Ovary (tissue), 3 donors: Measurements from ENCODE around the gene KIF4A.

Experiments used
- EP300 ChIP-seq: sonication (generic); formaldehyde crosslinking; IDR thresholded peaks from one replicate; pipeline ENCODE4 v1.6.1; 2017; ENCODE audit warnings: antibody characterized with exemption
- POLR2A ChIP-seq: fragments of 450-650 bp; IDR thresholded peaks from one replicate; pipeline ENCODE4 v1.6.1; 2017; ENCODE audit warnings: antibody characterized with exemption, mild to moderate bottlenecking, moderate library complexity
- TF ChIP-seq, protein P1 (sequence below), 3 donors: fragments of 450-650 bp in 2 of 3; fragments of 200-600 bp in 1 of 3; IDR thresholded peaks; one replicate each; pipeline versions ENCODE4 v1.5.1 to v1.8.0; 2016 to 2022; ENCODE audit warnings: antibody characterized with exemption in 3 of 3, mild to moderate bottlenecking in 1 of 3
- donor health status: DM: no; HTN: no; CAD: no.

GRCh38 chrX:70280573-70280972 is 9.3 kb upstream of the KIF4A start:
- TF ChIP-seq POLR2A (no peak), EP300 (no peak)
- TF ChIP-seq, protein P1, sequence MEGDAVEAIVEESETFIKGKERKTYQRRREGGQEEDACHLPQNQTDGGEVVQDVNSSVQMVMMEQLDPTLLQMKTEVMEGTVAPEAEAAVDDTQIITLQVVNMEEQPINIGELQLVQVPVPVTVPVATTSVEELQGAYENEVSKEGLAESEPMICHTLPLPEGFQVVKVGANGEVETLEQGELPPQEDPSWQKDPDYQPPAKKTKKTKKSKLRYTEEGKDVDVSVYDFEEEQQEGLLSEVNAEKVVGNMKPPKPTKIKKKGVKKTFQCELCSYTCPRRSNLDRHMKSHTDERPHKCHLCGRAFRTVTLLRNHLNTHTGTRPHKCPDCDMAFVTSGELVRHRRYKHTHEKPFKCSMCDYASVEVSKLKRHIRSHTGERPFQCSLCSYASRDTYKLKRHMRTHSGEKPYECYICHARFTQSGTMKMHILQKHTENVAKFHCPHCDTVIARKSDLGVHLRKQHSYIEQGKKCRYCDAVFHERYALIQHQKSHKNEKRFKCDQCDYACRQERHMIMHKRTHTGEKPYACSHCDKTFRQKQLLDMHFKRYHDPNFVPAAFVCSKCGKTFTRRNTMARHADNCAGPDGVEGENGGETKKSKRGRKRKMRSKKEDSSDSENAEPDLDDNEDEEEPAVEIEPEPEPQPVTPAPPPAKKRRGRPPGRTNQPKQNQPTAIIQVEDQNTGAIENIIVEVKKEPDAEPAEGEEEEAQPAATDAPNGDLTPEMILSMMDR (IDR thresholded peaks at IDR 0.05): no peak
